Right lobe of liver (tissue), 6 donors: ENCODE data around the gene TRMT11. TPM values are rescaled to one million over a fixed set of nuclear protein-coding genes. Genes with fewer than 3 reads are reported as not detected.

Experiments used
- ATAC-seq, 4 donors: fragments of 200-7000 bp; cut with Tn5 transposase; one replicate each; pipeline ENCODE4 v1.9.1; 2020; ENCODE audit warnings: mild to moderate bottlenecking in 4 of 4, moderate library complexity in 4 of 4
- DNase-seq, 3 donors: peaks; one replicate each; pipeline ENCODE4 v3.0.0-alpha.2; 2020
- H3K27ac ChIP-seq, 3 donors: fragments of 200-600 bp; one replicate each; pipeline ENCODE4 v1.8.0; 2022
- H3K27me3 ChIP-seq, 2 donors: fragments of 200-600 bp; one replicate each; pipeline ENCODE4 v1.8.0; 2022
- H3K36me3 ChIP-seq, 4 donors: fragments of 200-600 bp; sonication (generic) in 1 of 4; one replicate each; pipeline versions ENCODE4 v1.5.1 to v1.8.0; 2017 to 2022; ENCODE audit warnings: control low read depth in 1 of 4
- H3K4me1 ChIP-seq, 4 donors: fragments of 200-600 bp; sonication (generic) in 1 of 4; one replicate each; pipeline versions ENCODE4 v1.5.1 to v1.8.0; 2017 to 2022; ENCODE audit warnings: control low read depth in 1 of 4
- H3K4me3 ChIP-seq, 3 donors: fragments of 200-600 bp; one replicate each; pipeline ENCODE4 v1.8.0; 2022
- H3K9me3 ChIP-seq, 4 donors: fragments of 200-600 bp; sonication (generic) in 1 of 4; one replicate each; pipeline versions ENCODE4 v1.5.1 to v1.8.0; 2017 to 2022; ENCODE audit warnings: control low read depth in 1 of 4
- POLR2A ChIP-seq: fragments of 450-650 bp; IDR thresholded peaks from one replicate; pipeline ENCODE4 v1.6.1; 2017; ENCODE audit warnings: antibody characterized with exemption, mild to moderate bottlenecking
- WGBS: methylation state at CpG from one replicate; pipeline ENCODE4 v1.1.6; 2018; ENCODE audit warnings: low coverage, low lambda C conversion rate; ENCODE audit not compliant: insufficient coverage; ENCODE audit errors: missing lambda C conversion rate; 5-methylcytosine and 5-hydroxymethylcytosine counted together
- intact Hi-C, 2 donors: fragments of 100-400 bp; cut with DNase I; formaldehyde crosslinking; loops; one replicate each; pipeline versions ENCODE4 v1.11.2 to v1.14.1; 2022
- long read RNA-seq: library from polyadenylated mRNA; unstranded; transcript quantifications from one replicate; pipeline ENCODE4 v2.0.0, GENCODE V29; 2019
- total RNA-seq, 6 experiments: library from RNA; depleted of rRNA in 2 of 6; stranded (reverse); fragments of >200 nt in 2 of 6; fragmentation: NEBNext Ultra II Directional in 3 of 6; extraction: Animal tissue kit (Norgen Biotek cat#: 25700) in 3 of 6; gene quantifications; one replicate each; pipeline versions ENCODE4 v1.1.0 to v1.2.4, GENCODE V29; 2016 to 2023
- TF ChIP-seq, protein P1 (sequence below), 4 donors: fragments of 200-600 bp in 3 of 4; fragments of 450-650 bp in 1 of 4; IDR thresholded peaks; one replicate each; pipeline versions ENCODE4 v1.5.1 to v1.8.0; 2016 to 2022; ENCODE audit warnings: antibody characterized with exemption in 4 of 4, mild to moderate bottlenecking in 2 of 4
- donor health status: DM: no; HTN: yes; CAD: no.
- donor health status: DM: no; HTN: no; CAD: no.
- donor health status: DM: no; HTN: no; CAD: no.
- donor health status: DM: no; HTN: yes; CAD: no.
- donor health status: DM: no; HTN: yes; CAD: no.

The TRMT11 gene
- total RNA-seq = 10 to 100 TPM; 12.6 to 36.0 (median 25.3) TPM
- long read RNA-seq, partial matches to known transcripts = 1 of 4 reads
- long read RNA-seq, other reads (novel, unspliced or antisense) = 2 of 4 reads

DNA sequence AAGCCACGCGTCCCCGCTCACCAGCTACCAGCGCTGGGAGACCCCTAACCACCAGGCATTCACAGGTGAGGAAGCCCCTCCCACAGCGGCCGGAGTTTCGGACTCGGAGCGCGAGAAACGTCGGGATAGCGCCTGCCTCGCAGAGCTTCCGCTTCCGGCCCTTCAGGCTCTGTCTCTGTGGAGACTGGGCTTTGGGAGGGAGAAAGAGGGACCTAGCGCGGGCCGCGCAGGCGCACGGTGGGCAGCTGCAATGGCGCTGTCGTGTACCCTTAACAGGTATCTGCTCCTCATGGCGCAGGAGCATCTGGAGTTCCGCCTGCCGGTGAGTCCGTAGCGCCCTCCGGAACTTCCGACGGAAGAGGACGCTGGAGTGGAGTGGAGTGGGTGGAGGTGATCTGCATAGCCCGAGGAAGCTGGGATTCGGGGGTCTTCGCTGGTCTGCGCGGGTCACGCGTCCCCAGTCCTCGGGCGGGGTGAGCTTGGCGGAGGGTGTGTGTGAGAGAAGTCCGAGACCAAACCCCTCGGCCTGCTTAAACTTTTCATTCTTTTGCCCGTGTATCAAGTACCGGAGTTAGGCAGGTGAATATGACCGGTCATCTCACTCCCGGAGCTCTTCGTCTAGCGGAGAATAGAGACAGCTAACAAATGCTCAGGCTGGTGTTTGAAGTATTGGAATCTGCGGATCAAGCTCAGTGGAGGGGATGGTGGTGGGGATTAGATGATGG, at the start of gene TRMT11:
Gene TRMT11, plus strand, starts transcription at position 240 of the 725 bp plus-strand sequence. Its CDS starts 11 bp downstream, at position 251.
- WGBS = 0% methylated on average over 21 of the region's 52 CpGs
- peak within 1 kb of the TSS; percentile 83 to 89 (median 84) for H3K27ac ChIP-seq
- TF ChIP-seq, protein P1, sequence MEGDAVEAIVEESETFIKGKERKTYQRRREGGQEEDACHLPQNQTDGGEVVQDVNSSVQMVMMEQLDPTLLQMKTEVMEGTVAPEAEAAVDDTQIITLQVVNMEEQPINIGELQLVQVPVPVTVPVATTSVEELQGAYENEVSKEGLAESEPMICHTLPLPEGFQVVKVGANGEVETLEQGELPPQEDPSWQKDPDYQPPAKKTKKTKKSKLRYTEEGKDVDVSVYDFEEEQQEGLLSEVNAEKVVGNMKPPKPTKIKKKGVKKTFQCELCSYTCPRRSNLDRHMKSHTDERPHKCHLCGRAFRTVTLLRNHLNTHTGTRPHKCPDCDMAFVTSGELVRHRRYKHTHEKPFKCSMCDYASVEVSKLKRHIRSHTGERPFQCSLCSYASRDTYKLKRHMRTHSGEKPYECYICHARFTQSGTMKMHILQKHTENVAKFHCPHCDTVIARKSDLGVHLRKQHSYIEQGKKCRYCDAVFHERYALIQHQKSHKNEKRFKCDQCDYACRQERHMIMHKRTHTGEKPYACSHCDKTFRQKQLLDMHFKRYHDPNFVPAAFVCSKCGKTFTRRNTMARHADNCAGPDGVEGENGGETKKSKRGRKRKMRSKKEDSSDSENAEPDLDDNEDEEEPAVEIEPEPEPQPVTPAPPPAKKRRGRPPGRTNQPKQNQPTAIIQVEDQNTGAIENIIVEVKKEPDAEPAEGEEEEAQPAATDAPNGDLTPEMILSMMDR (IDR thresholded peaks at IDR 0.05) = no peak
- TF ChIP-seq POLR2A = peak; percentile 94

DNA sequence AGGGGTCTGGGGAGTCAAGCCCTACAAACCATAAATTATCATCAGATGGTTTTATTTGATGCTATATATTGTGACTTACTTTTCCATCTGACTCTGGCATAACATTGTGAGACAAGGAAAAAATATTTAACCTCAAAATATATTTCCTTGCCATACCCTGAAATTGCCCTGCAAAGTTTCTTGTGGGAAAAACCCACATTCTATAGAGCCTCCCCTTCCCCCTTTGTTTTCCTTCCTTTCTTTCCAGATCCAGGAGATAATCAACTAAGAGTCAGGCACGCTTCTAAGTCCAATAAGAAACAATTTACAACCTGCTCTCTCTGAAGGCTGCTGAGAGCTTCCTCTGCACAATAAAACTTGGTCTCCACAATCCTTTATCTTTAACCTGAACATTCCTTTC, 47.3 kb upstream of the TRMT11 start:
- TF ChIP-seq, protein P1 (IDR thresholded peaks at IDR 0.05) = no peak
- TF ChIP-seq POLR2A = no peak
- Histone ChIP-seq H3K9me3 (no peaks in the 10 kb centered on the region), H3K4me3 (no peak overlapping the region), H3K27me3 (no peaks in the 10 kb centered on the region), H3K27ac (no peak overlapping the region), H3K4me1 (peaks cover 0 to 19% (median 7%) of the 10 kb centered on the region in 4 donors), H3K36me3 (no peaks in the 10 kb centered on the region)
- no peak for DNase-seq
- no peak for ATAC-seq
- intact Hi-C loops = no loop called here
- WGBS = 78% methylated on average over 1 of the region's 1 CpG

More for the DNA sequence above, at the start of gene TRMT11:
- peaks cover 0 to 59% (median 16%) of the 10 kb centered on the region in 4 donors for H3K4me1 ChIP-seq
- peak; percentile 85 to 96 (median 92) for ATAC-seq
- H3K27me3 ChIP-seq = no peaks in the 10 kb centered on the region
- intact Hi-C loops = no loop called here
- peak within 1 kb of the TSS; percentile 65 to 85 (median 73) for H3K4me3 ChIP-seq
- no peaks in the 10 kb centered on the region for H3K36me3 ChIP-seq
- H3K9me3 ChIP-seq = no peaks in the 10 kb centered on the region
- DNase-seq = peak; percentile 91 to 93 (median 92)

DNA sequence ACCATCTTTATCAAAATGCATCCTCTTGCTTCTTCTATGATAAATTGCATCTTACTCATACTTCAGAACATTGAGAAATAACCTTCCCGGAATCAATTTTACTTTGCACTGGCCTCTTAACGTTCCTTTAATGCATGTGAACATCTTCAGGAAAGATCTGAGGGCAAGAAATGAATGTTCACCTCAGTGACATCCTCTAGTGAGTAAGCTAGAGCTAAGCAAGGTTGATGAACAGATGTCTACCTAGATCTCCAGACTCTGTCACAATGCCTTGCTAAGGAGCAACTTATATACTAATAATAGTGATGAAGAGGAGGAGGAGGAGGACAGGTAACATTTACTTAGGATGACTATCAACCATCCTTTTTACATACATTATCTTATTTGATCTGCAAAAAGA, 46.5 kb upstream of the TRMT11 start:
- H3K36me3 ChIP-seq = no peaks in the 10 kb centered on the region
- no peak for ATAC-seq
- H3K4me1 ChIP-seq = peaks cover 0 to 24% (median 10%) of the 10 kb centered on the region in 4 donors
- H3K9me3 ChIP-seq = no peaks in the 10 kb centered on the region
- 63% methylated on average over 2 of the region's 2 CpGs for WGBS
- TF ChIP-seq, protein P1 (IDR thresholded peaks at IDR 0.05) = no peak
- no peak for TF ChIP-seq POLR2A
- intact Hi-C loops = no loop called here
- H3K27ac ChIP-seq = no peak overlapping the region
- no peak for DNase-seq
- no peak overlapping the region for H3K4me3 ChIP-seq
- H3K27me3 ChIP-seq = no peaks in the 10 kb centered on the region

DNA sequence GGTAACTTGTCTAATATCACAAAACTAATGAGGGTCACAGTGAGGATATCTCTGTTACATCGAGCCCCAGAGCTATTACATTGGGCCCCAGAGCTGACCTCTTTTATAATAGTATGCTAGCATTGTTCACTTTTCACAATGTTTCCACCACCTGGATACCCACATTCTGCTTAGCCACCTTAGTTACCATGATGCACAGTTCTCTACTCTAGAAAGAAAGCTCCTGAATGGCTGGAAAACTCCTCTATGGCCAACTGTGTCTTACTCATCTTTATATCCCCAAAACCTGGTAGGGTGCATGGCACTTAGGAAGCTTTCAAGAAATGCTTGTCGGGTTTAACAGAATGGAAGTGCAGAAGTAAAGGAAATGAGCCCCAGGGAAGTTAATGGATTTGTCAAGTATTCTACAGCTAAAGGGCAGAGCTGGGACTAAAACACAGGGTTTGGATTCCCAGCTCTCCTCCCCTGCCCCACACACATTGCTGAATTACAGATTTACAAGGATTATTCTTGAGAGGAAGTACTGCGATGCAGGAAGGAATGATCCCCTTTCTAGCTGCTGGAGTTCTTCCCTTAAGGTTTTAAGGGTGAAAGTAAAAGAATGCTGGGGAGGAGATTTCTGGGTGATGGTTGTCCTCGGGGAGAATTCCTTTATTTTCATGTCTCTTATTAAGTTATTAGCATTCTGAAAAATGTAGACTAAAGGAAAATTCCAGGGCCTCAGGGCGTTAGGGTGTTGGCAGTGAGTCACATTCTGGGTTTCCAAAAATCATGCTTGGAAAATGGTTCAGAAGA, 45.9 kb upstream of the TRMT11 start:
- DNase-seq (no peak), ATAC-seq (no peak)
- H3K27ac ChIP-seq = no peak overlapping the region
- H3K9me3 ChIP-seq = no peaks in the 10 kb centered on the region
- no peaks in the 10 kb centered on the region for H3K36me3 ChIP-seq
- TF ChIP-seq, protein P1 (IDR thresholded peaks at IDR 0.05) = no peak
- TF ChIP-seq POLR2A = no peak
- WGBS = 57% methylated on average over 5 of the region's 5 CpGs
- H3K27me3 ChIP-seq = no peaks in the 10 kb centered on the region
- no peak overlapping the region for H3K4me3 ChIP-seq
- H3K4me1 ChIP-seq = peaks cover 0 to 31% (median 14%) of the 10 kb centered on the region in 4 donors
- intact Hi-C loops = no loop called here
